ENCODE results near the gene C13orf46. TPM values are rescaled to one million over a fixed set of nuclear protein-coding genes. Genes with fewer than 3 reads are reported as not detected.
"Not testable (repeated sequence)": the region's sequence is repeated elsewhere in the genome, so short reads cannot be mapped to it uniquely, and the experiment has no call there.

Gene C13orf46
- total RNA-seq, 2 experiments from 2014 or later: 4.0 to 4.9 TPM

- DNase-seq: no peak
- H3K27me3 Mint-ChIP-seq: peaks cover 46% of the 10 kb centered on the region
- no peak for ATAC-seq (ENCODE audit: low read depth)
- no peak overlapping the region for H3K27ac Mint-ChIP-seq
- POLR2A ChIA-PET: no interaction called here
- no peaks in the 10 kb centered on the region for H3K9me3 Mint-ChIP-seq
- peaks cover 2% of the 10 kb centered on the region for H3K4me1 Mint-ChIP-seq
- no peak overlapping the region for H3K4me3 Mint-ChIP-seq
- H3K36me3 Mint-ChIP-seq: no peaks in the 10 kb centered on the region
These were observed 58.7 kb downstream of the C13orf46 start for GRCh38 chr13:113915012-113915763.

- Mint-ChIP-seq H3K4me1 (peaks cover 2% of the 10 kb centered on the region), H3K4me3 (no peak overlapping the region), H3K27me3 (peaks cover 53% of the 10 kb centered on the region), H3K27ac (no peak overlapping the region), H3K36me3 (no peaks in the 10 kb centered on the region), H3K9me3 (no peaks in the 10 kb centered on the region)
- POLR2A ChIA-PET: no interaction called here
- ATAC-seq (ENCODE audit: low read depth): no peak
- DNase-seq: no peak
These were observed 59.4 kb downstream of the C13orf46 start for GRCh38 chr13:113914333-113915011.

- H3K4me1 Mint-ChIP-seq; H3K27ac Mint-ChIP-seq; POLR2A ChIA-PET; ATAC-seq (ENCODE audit: low read depth); H3K36me3 Mint-ChIP-seq; DNase-seq; H3K9me3 Mint-ChIP-seq; H3K4me3 Mint-ChIP-seq: not testable (repeated sequence)
- H3K27me3 Mint-ChIP-seq: peaks cover 59% of the 10 kb centered on the region
These were observed 60.0 kb downstream of the C13orf46 start for GRCh38 chr13:113913838-113914237.

- not testable (repeated sequence) for H3K4me3 Mint-ChIP-seq, DNase-seq
These were observed 60.5 kb downstream of the C13orf46 start for GRCh38 chr13:113913408-113913807.

GRCh38 chr13:113912596-113912995 is 61.3 kb downstream of the C13orf46 start:
- Mint-ChIP-seq H3K36me3 (no peaks in the 10 kb centered on the region), H3K27me3 (peaks cover 70% of the 10 kb centered on the region), H3K4me3 (no peak overlapping the region), H3K9me3 (no peaks in the 10 kb centered on the region), H3K27ac (no peak overlapping the region), H3K4me1 (peaks cover 6% of the 10 kb centered on the region)
- no peak for DNase-seq
- no peak for ATAC-seq (ENCODE audit: low read depth)
- POLR2A ChIA-PET: no interaction called here

More at GRCh38 chr13:113913408-113913807, 60.5 kb downstream of the C13orf46 start:
- POLR2A ChIA-PET; H3K36me3 Mint-ChIP-seq; H3K27ac Mint-ChIP-seq; H3K4me1 Mint-ChIP-seq; H3K9me3 Mint-ChIP-seq; ATAC-seq (ENCODE audit: low read depth): not testable (repeated sequence)
- peaks cover 64% of the 10 kb centered on the region for H3K27me3 Mint-ChIP-seq

GRCh38 chr13:113907635-113908617 is 66.0 kb downstream of the C13orf46 start:
- H3K4me3 Mint-ChIP-seq: no peak overlapping the region
- peaks cover 68% of the 10 kb centered on the region for H3K27me3 Mint-ChIP-seq
- H3K4me1 Mint-ChIP-seq: peaks cover 4% of the 10 kb centered on the region
- H3K9me3 Mint-ChIP-seq: no peaks in the 10 kb centered on the region
- H3K36me3 Mint-ChIP-seq: no peaks in the 10 kb centered on the region
- ATAC-seq (ENCODE audit: low read depth) (no peak), DNase-seq (no peak)
- no peak overlapping the region for H3K27ac Mint-ChIP-seq
- POLR2A ChIA-PET: no interaction called here

- no peak for DNase-seq
- Mint-ChIP-seq H3K36me3 (no peaks in the 10 kb centered on the region), H3K4me1 (peaks cover 4% of the 10 kb centered on the region), H3K4me3 (no peak overlapping the region), H3K27ac (no peak overlapping the region), H3K9me3 (no peaks in the 10 kb centered on the region), H3K27me3 (peaks cover 55% of the 10 kb centered on the region)
- ATAC-seq (ENCODE audit: low read depth): no peak
- POLR2A ChIA-PET: no interaction called here
These were observed 67.3 kb downstream of the C13orf46 start for GRCh38 chr13:113906571-113906970.

- Mint-ChIP-seq H3K4me1 (peaks cover 4% of the 10 kb centered on the region), H3K27me3 (peaks cover 48% of the 10 kb centered on the region), H3K9me3 (no peaks in the 10 kb centered on the region), H3K4me3 (no peak overlapping the region), H3K27ac (no peak overlapping the region), H3K36me3 (no peaks in the 10 kb centered on the region)
- POLR2A ChIA-PET: no interaction called here
- DNase-seq (no peak), ATAC-seq (ENCODE audit: low read depth) (no peak)
These were observed 67.9 kb downstream of the C13orf46 start for GRCh38 chr13:113905942-113906341.

- Mint-ChIP-seq H3K27me3 (peaks cover 40% of the 10 kb centered on the region), H3K9me3 (no peaks in the 10 kb centered on the region), H3K4me3 (no peak overlapping the region), H3K27ac (no peak overlapping the region), H3K36me3 (no peaks in the 10 kb centered on the region), H3K4me1 (peaks cover 4% of the 10 kb centered on the region)
- no peak for ATAC-seq (ENCODE audit: low read depth)
- DNase-seq: no peak
- POLR2A ChIA-PET: no interaction called here
These were observed 68.9 kb downstream of the C13orf46 start for GRCh38 chr13:113905018-113905417.

- Mint-ChIP-seq H3K4me3 (no peak overlapping the region), H3K27ac (no peak overlapping the region), H3K27me3 (peaks cover 34% of the 10 kb centered on the region), H3K9me3 (no peaks in the 10 kb centered on the region), H3K36me3 (no peaks in the 10 kb centered on the region), H3K4me1 (peaks cover 4% of the 10 kb centered on the region)
- ATAC-seq (ENCODE audit: low read depth) (no peak), DNase-seq (no peak)
- POLR2A ChIA-PET: no interaction called here
These were observed 69.5 kb downstream of the C13orf46 start for GRCh38 chr13:113904411-113904810.

- Mint-ChIP-seq H3K36me3 (no peaks in the 10 kb centered on the region), H3K9me3 (no peaks in the 10 kb centered on the region), H3K4me1 (peaks cover 4% of the 10 kb centered on the region), H3K27ac (no peak overlapping the region), H3K4me3 (no peak overlapping the region), H3K27me3 (peaks cover 29% of the 10 kb centered on the region)
- POLR2A ChIA-PET: no interaction called here
- ATAC-seq (ENCODE audit: low read depth): no peak
- no peak for DNase-seq
These were observed 70.0 kb downstream of the C13orf46 start for GRCh38 chr13:113903912-113904311.
